Hepatocyte (in vitro differentiated cells): ENCODE data around the gene CAPN8. TPM values are rescaled to one million over a fixed set of nuclear protein-coding genes. Genes with fewer than 3 reads are reported as not detected.

Experiments used
- DNase-seq: peaks from one replicate; pipeline ENCODE4 v3.0.0-alpha.2; 2016; ENCODE audit warnings: low spot score
- H2AFZ ChIP-seq: fragments of 200-600 bp; sonication (generic); 2 replicates; pipeline ENCODE4 v1.6.0; 2016; ENCODE audit warnings: antibody characterized with exemption, mild to moderate bottlenecking
- H3K27ac ChIP-seq: fragments of 200-600 bp; sonication (generic); 2 replicates; pipeline ENCODE4 v1.5.1; 2016; ENCODE audit warnings: mild to moderate bottlenecking
- H3K27me3 ChIP-seq: fragments of 200-600 bp; sonication (generic); 2 replicates; pipeline ENCODE4 v1.6.1; 2016
- H3K36me3 ChIP-seq: fragments of 200-600 bp; sonication (generic); replicated peaks from 2 replicates; pipeline ENCODE4 v1.5.1; 2016; ENCODE audit warnings: low read depth; ENCODE audit not compliant: insufficient read depth
- H3K4me1 ChIP-seq: fragments of 200-600 bp; sonication (generic); 2 replicates; pipeline ENCODE4 v1.5.1; 2016; ENCODE audit warnings: mild to moderate bottlenecking, moderate library complexity; ENCODE audit not compliant: insufficient read depth
- H3K4me2 ChIP-seq: fragments of 200-600 bp; sonication (generic); 2 replicates; pipeline ENCODE4 v1.6.0; 2016
- H3K4me3 ChIP-seq: fragments of 200-600 bp; sonication (generic); 2 replicates; pipeline ENCODE4 v1.5.1; 2016; ENCODE audit warnings: mild to moderate bottlenecking
- H3K79me2 ChIP-seq: fragments of 200-600 bp; sonication (generic); 2 replicates; pipeline ENCODE4 v1.6.0; 2017; ENCODE audit warnings: mild to moderate bottlenecking
- H3K9me2 ChIP-seq: fragments of 200-600 bp; sonication (generic); replicated peaks from 2 replicates; pipeline ENCODE4 v1.6.0; 2017; ENCODE audit warnings: mild to moderate bottlenecking; ENCODE audit not compliant: insufficient read depth
- H3K9me3 ChIP-seq: fragments of 200-600 bp; sonication (generic); 2 replicates; pipeline ENCODE4 v1.5.1; 2016; ENCODE audit warnings: low read depth, mild to moderate bottlenecking
- H4K20me1 ChIP-seq: fragments of 200-600 bp; sonication (generic); 2 replicates; pipeline ENCODE4 v1.6.0; 2016; ENCODE audit warnings: mild to moderate bottlenecking; ENCODE audit not compliant: insufficient read depth, poor library complexity, severe bottlenecking
- EZH2 ChIP-seq: fragments of 200-600 bp; sonication (generic); IDR thresholded peaks from 2 replicates; pipeline ENCODE4 v1.6.1; 2016; ENCODE audit warnings: antibody characterized with exemption, mild to moderate bottlenecking, borderline replicate concordance
- EZH2phosphoT487 ChIP-seq: fragments of 200-600 bp; sonication (generic); IDR thresholded peaks from one replicate; pipeline ENCODE4 v1.6.1; 2018; ENCODE audit warnings: antibody characterized with exemption, mild to moderate bottlenecking, low read depth, moderate library complexity; ENCODE audit not compliant: unreplicated experiment, severe bottlenecking
- WGBS: methylation state at CpG from one replicate; pipeline ENCODE4 v1.1.6; 2016; ENCODE audit warnings: low lambda C conversion rate; ENCODE audit errors: missing lambda C conversion rate; 5-methylcytosine and 5-hydroxymethylcytosine counted together
- polyA plus RNA-seq: library from polyadenylated mRNA; unstranded; fragments of >200 nt; fragmentation: Nextera tagmentation; extraction: Ambion mirVana; gene quantifications from 2 replicates; pipeline ENCODE4 v1.2.1, GENCODE V29; 2016
- total RNA-seq: library from RNA; depleted of rRNA; stranded (reverse); fragments of >200 nt; gene quantifications from 2 replicates; pipeline ENCODE4 v1.2.3, GENCODE V29; 2014
- TF ChIP-seq, protein P1 (sequence below): fragments of 200-600 bp; sonication (generic); IDR thresholded peaks from 2 replicates; pipeline ENCODE4 v1.5.1; 2016; ENCODE audit warnings: antibody characterized with exemption, mild to moderate bottlenecking; ENCODE audit not compliant: poor library complexity

The CAPN8 gene
- total and polyA plus RNA-seq, 2 experiments from 2014 or later = 16.4 to 18.0 TPM

DNA sequence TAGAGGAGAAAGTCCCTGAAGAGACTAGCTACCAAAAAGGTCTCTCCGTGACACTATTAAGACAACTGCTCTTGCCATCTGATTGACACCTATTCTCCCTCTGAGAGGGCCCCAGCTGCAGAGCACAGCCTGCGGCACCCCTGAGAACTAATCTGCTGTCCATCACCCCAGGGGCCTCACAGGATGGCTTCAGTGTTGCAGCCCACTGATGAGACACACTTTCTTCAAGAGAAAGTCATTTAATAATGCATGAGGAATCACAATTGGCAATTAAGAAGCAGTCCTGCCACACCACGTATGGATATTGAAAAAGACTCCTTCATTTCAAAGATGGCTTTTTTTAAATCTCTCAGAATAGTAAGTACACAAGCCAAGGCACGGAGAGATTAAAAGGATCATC is 48.9 kb downstream of the CAPN8 start:
- Histone ChIP-seq H3K9me3 (no peaks in the 10 kb centered on the region), H3K79me2 (no peaks in the 10 kb centered on the region), H3K9me2 (no peaks in the 10 kb centered on the region), H3K27ac (no peak overlapping the region), H3K4me2 (no peak overlapping the region), H3K4me1 (peaks cover 8% of the 10 kb centered on the region), H4K20me1 (no peaks in the 10 kb centered on the region), H3K36me3 (no peaks in the 10 kb centered on the region), H3K27me3 (no peaks in the 10 kb centered on the region), H2AFZ (no peak overlapping the region), H3K4me3 (no peak overlapping the region)
- DNase-seq = no peak
- TF ChIP-seq, protein P1, sequence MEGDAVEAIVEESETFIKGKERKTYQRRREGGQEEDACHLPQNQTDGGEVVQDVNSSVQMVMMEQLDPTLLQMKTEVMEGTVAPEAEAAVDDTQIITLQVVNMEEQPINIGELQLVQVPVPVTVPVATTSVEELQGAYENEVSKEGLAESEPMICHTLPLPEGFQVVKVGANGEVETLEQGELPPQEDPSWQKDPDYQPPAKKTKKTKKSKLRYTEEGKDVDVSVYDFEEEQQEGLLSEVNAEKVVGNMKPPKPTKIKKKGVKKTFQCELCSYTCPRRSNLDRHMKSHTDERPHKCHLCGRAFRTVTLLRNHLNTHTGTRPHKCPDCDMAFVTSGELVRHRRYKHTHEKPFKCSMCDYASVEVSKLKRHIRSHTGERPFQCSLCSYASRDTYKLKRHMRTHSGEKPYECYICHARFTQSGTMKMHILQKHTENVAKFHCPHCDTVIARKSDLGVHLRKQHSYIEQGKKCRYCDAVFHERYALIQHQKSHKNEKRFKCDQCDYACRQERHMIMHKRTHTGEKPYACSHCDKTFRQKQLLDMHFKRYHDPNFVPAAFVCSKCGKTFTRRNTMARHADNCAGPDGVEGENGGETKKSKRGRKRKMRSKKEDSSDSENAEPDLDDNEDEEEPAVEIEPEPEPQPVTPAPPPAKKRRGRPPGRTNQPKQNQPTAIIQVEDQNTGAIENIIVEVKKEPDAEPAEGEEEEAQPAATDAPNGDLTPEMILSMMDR = no peak
- no peak for TF ChIP-seq EZH2
- TF ChIP-seq EZH2phosphoT487 = no peak
- WGBS = 80% methylated on average over 4 of the region's 4 CpGs

DNA sequence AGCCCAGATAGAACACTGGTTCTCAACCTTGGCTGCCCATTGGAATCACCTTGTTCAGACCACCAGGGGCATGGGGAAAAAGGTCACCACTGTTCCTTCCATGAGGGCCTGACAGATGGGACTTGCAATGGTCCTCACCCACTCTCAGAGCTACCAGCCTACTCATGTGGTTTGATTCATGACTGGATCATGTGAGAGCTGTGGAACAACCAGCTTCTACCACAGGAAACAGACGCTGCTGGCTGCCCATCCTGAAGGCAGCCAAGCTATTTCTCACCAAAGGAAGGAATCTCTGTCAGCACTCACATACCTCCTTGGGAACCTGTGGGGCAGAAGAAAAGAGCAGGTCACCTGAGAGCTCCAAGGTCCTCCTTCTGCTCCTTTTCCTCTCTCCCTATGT is 53.6 kb downstream of the CAPN8 start:
- H3K4me3 ChIP-seq = no peak overlapping the region
- no peak for DNase-seq
- H4K20me1 ChIP-seq = no peaks in the 10 kb centered on the region
- H3K9me2 ChIP-seq = no peaks in the 10 kb centered on the region
- 43% methylated on average over 1 of the region's 1 CpG for WGBS
- H3K4me2 ChIP-seq = no peak overlapping the region
- TF ChIP-seq EZH2 (no peak), EZH2phosphoT487 (no peak)
- TF ChIP-seq, protein P1 = no peak
- H3K79me2 ChIP-seq = no peaks in the 10 kb centered on the region
- H3K27ac ChIP-seq = no peak overlapping the region
- H3K9me3 ChIP-seq = no peaks in the 10 kb centered on the region
- H3K27me3 ChIP-seq = no peaks in the 10 kb centered on the region
- no peaks in the 10 kb centered on the region for H3K4me1 ChIP-seq
- H3K36me3 ChIP-seq = no peaks in the 10 kb centered on the region
- no peak overlapping the region for H2AFZ ChIP-seq

DNA sequence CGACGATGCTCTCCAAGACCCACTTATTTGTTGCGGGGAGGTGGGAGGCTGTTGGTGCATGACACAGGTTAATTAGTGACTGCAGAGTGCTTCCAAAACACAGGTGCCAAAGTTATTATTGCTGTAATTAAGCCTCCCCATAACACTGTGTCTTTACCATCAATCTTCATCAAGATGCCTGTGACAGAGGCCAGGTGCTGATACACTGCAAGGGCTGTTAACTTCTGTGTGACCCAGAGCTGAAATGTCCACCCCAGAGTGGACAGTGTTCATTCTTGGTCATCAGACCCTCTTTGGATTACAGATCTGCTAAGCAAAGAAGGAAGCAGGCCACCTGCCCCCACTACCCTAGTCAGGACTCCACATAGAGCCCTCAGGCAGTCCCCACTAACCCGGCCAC is 55.5 kb downstream of the CAPN8 start:
- Histone ChIP-seq H3K4me2 (no peak overlapping the region), H3K27me3 (no peaks in the 10 kb centered on the region), H3K9me3 (no peaks in the 10 kb centered on the region), H4K20me1 (no peaks in the 10 kb centered on the region), H3K36me3 (no peaks in the 10 kb centered on the region), H3K4me3 (no peak overlapping the region), H3K27ac (no peak overlapping the region), H3K4me1 (no peaks in the 10 kb centered on the region), H3K9me2 (no peaks in the 10 kb centered on the region), H2AFZ (no peak overlapping the region), H3K79me2 (no peaks in the 10 kb centered on the region)
- TF ChIP-seq EZH2phosphoT487 (no peak), EZH2 (no peak)
- TF ChIP-seq, protein P1 = no peak
- WGBS = 94% methylated on average over 4 of the region's 4 CpGs
- DNase-seq = no peak

DNA sequence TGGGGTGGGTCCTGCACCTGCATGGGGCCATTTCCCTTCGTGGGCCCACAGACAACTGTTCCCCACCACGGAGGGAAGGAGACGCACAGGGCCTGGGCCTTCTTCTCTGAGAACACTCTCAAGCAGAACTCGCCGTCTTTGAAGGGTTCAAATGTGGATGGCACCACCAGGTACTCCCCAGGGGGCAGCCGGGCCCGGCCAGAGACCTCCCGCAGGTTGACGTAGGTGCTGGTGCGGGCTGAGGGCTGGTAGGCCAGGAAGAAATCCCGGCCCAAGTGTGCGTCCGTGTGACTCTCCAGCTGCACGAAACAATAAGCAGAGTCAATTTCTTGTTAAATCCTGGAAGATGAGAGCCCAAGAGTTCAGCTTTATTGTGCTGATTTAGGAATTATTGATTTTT is 56.4 kb downstream of the CAPN8 start:
- no peaks in the 10 kb centered on the region for H3K9me2 ChIP-seq
- H3K27me3 ChIP-seq = no peaks in the 10 kb centered on the region
- no peak overlapping the region for H2AFZ ChIP-seq
- no peak overlapping the region for H3K27ac ChIP-seq
- H3K4me3 ChIP-seq = no peak overlapping the region
- H3K4me1 ChIP-seq = no peaks in the 10 kb centered on the region
- H3K4me2 ChIP-seq = no peak overlapping the region
- 98% methylated on average over 14 of the region's 14 CpGs for WGBS
- H3K79me2 ChIP-seq = no peaks in the 10 kb centered on the region
- no peaks in the 10 kb centered on the region for H3K9me3 ChIP-seq
- TF ChIP-seq, protein P1 = no peak
- TF ChIP-seq EZH2 = no peak
- no peaks in the 10 kb centered on the region for H4K20me1 ChIP-seq
- H3K36me3 ChIP-seq = no peaks in the 10 kb centered on the region
- DNase-seq = no peak
